Fibroblast of mammary gland (primary cell): Measurements from ENCODE around the gene WDR90.

Experiments used
- DNase-seq: peaks from one replicate; pipeline ENCODE4 v3.0.0-alpha.2; 2010; ENCODE audit warnings: low read depth
- H3K4me3 ChIP-seq: 2 replicates; pipeline ENCODE4 v1.5.1; 2011; ENCODE audit warnings: low read depth, mild to moderate bottlenecking, low read length, moderate library complexity; ENCODE audit not compliant: control insufficient read depth
- CTCF ChIP-seq: conservative IDR thresholded peaks from 2 replicates; pipeline ENCODE4 v1.5.1; 2011; ENCODE audit warnings: low read depth, low read length, inconsistent platforms; ENCODE audit not compliant: control insufficient read depth, insufficient read depth

Gene WDR90

GRCh38 chr16:708019-708418, 58.9 kb downstream of the WDR90 start:
- no peak for TF ChIP-seq CTCF
- H3K4me3 ChIP-seq = no peak overlapping the region
- DNase-seq = no peak

DNA sequence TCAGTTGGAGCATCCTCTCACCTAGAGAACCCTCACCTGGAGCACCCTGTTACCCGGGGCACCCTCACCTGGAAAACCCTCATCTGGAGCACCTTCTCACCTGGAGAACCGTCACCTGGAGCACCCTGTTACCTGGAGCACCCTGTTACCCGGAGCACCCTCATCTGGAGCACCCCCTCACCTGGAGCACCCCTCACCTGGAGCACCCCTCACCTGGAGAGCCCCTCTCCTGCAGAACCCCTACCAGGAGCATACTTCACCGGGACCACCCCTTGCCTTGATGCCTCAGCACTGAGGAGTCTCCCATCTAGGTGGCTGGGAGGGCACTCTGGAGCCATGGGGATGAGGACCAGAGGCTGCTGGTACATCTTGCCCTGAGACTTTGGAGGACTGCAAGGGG, 59.8 kb downstream of the WDR90 start:
- no peak overlapping the region for H3K4me3 ChIP-seq
- no peak for DNase-seq
- no peak for TF ChIP-seq CTCF

- TF ChIP-seq CTCF = no peak
- H3K4me3 ChIP-seq = no peak overlapping the region
- DNase-seq = peak; percentile 84
Observed at GRCh38 chr16:709566-710499, 60.7 kb downstream of the WDR90 start.

- H3K4me3 ChIP-seq = no peak overlapping the region
- no peak for DNase-seq
Observed at GRCh38 chr16:710500-711075, 61.4 kb downstream of the WDR90 start.

GRCh38 chr16:711084-711483, 61.9 kb downstream of the WDR90 start:
- DNase-seq = no peak
- no peak for TF ChIP-seq CTCF
- H3K4me3 ChIP-seq = no peak overlapping the region

More at GRCh38 chr16:710500-711075, 61.4 kb downstream of the WDR90 start:
- TF ChIP-seq CTCF = no peak

GRCh38 chr16:711548-712320, 62.6 kb downstream of the WDR90 start:
- DNase-seq = peak; percentile 59
- peak; percentile 70 for TF ChIP-seq CTCF
- no peak overlapping the region for H3K4me3 ChIP-seq
